Parathyroid adenoma (tissue), 2 donors: ENCODE measurements around the gene ZNF280B.

ENCODE experiments used
- H2AFZ ChIP-seq: fragments of 300-600 bp; sonication (generic); one replicate; pipeline ENCODE4 v1.7.0; 2017; ENCODE audit warnings: antibody characterized with exemption, mild to moderate bottlenecking
- H3K27ac ChIP-seq: fragments of 300-600 bp; sonication (generic); one replicate; pipeline ENCODE4 v1.7.0; 2017
- H3K27me3 ChIP-seq: fragments of 300-600 bp; sonication (generic); one replicate; pipeline ENCODE4 v1.7.0; 2017; ENCODE audit warnings: low read length; ENCODE audit not compliant: control insufficient read depth, insufficient read depth
- H3K36me3 ChIP-seq: fragments of 300-600 bp; sonication (generic); one replicate; pipeline ENCODE4 v1.7.0; 2017; ENCODE audit warnings: low read length; ENCODE audit not compliant: control insufficient read depth, insufficient read depth
- H3K4me1 ChIP-seq: fragments of 300-600 bp; sonication (generic); one replicate; pipeline ENCODE4 v1.7.0; 2017; ENCODE audit warnings: control low read depth
- H3K4me2 ChIP-seq: fragments of 300-600 bp; sonication (generic); one replicate; pipeline ENCODE4 v1.7.0; 2017; ENCODE audit warnings: low read length
- H3K4me3 ChIP-seq: fragments of 300-600 bp; sonication (generic); one replicate; pipeline ENCODE4 v1.7.0; 2017; ENCODE audit warnings: low read depth, low read length
- H3K79me2 ChIP-seq: fragments of 300-600 bp; sonication (generic); one replicate; pipeline ENCODE4 v1.7.0; 2017; ENCODE audit warnings: control low read depth
- H3K9ac ChIP-seq: fragments of 300-600 bp; sonication (generic); one replicate; pipeline ENCODE4 v1.7.0; 2017; ENCODE audit warnings: mild to moderate bottlenecking
- H3K9me3 ChIP-seq: fragments of 300-600 bp; sonication (generic); one replicate; pipeline ENCODE4 v1.7.0; 2017; ENCODE audit warnings: low read length; ENCODE audit not compliant: control insufficient read depth
- CTCF ChIP-seq: fragments of 300-600 bp; sonication (generic); IDR thresholded peaks from one replicate; pipeline ENCODE4 v1.7.0; 2017; ENCODE audit warnings: antibody characterized with exemption, mild to moderate bottlenecking
- donor health status: primary hyperparathyroidism.

ZNF280B gene

GRCh38 chr22:22465782-22466181, 42.8 kb downstream of the ZNF280B start:
- H3K36me3 ChIP-seq = no peaks in the 10 kb centered on the region
- no peak overlapping the region for H3K9ac ChIP-seq
- no peaks in the 10 kb centered on the region for H3K9me3 ChIP-seq
- no peak overlapping the region for H3K4me2 ChIP-seq
- no peak overlapping the region for H3K4me3 ChIP-seq
- no peak overlapping the region for H2AFZ ChIP-seq
- no peaks in the 10 kb centered on the region for H3K27me3 ChIP-seq
- H3K27ac ChIP-seq = no peak overlapping the region
- no peaks in the 10 kb centered on the region for H3K4me1 ChIP-seq
- H3K79me2 ChIP-seq = no peaks in the 10 kb centered on the region
- TF ChIP-seq CTCF = no peak

- no peak overlapping the region for H2AFZ ChIP-seq
- no peaks in the 10 kb centered on the region for H3K27me3 ChIP-seq
- no peaks in the 10 kb centered on the region for H3K9me3 ChIP-seq
- H3K36me3 ChIP-seq = no peaks in the 10 kb centered on the region
- no peak overlapping the region for H3K4me2 ChIP-seq
- no peak for TF ChIP-seq CTCF
- H3K79me2 ChIP-seq = no peaks in the 10 kb centered on the region
- no peaks in the 10 kb centered on the region for H3K4me1 ChIP-seq
- no peak overlapping the region for H3K27ac ChIP-seq
- H3K4me3 ChIP-seq = no peak overlapping the region
- no peak overlapping the region for H3K9ac ChIP-seq
These were observed 43.4 kb downstream of the ZNF280B start for GRCh38 chr22:22465094-22465602.

- Histone ChIP-seq H3K9ac (no peak overlapping the region), H3K27ac (no peak overlapping the region), H3K4me3 (no peak overlapping the region), H3K4me1 (no peaks in the 10 kb centered on the region), H3K27me3 (no peaks in the 10 kb centered on the region), H3K36me3 (no peaks in the 10 kb centered on the region), H3K9me3 (no peaks in the 10 kb centered on the region), H3K79me2 (no peaks in the 10 kb centered on the region), H3K4me2 (no peak overlapping the region), H2AFZ (no peak overlapping the region)
- no peak for TF ChIP-seq CTCF
These were observed 43.9 kb downstream of the ZNF280B start for GRCh38 chr22:22464541-22465054.

- no peaks in the 10 kb centered on the region for H3K27me3 ChIP-seq
- no peaks in the 10 kb centered on the region for H3K9me3 ChIP-seq
- peak; percentile 53 for TF ChIP-seq CTCF
- no peak overlapping the region for H3K9ac ChIP-seq
- H2AFZ ChIP-seq = no peak overlapping the region
- no peak overlapping the region for H3K27ac ChIP-seq
- H3K36me3 ChIP-seq = no peaks in the 10 kb centered on the region
- no peaks in the 10 kb centered on the region for H3K4me1 ChIP-seq
- H3K4me3 ChIP-seq = no peak overlapping the region
- H3K4me2 ChIP-seq = no peak overlapping the region
- no peaks in the 10 kb centered on the region for H3K79me2 ChIP-seq
These were observed 44.5 kb downstream of the ZNF280B start for GRCh38 chr22:22463855-22464540.
